ENCODE results near the gene LANCL3.

GRCh38 chrX:37679230-37679629 lies 107.8 kb downstream of the LANCL3 start:
- TF ChIP-seq CTCF (IDR thresholded peaks at IDR 0.05): no peak
- no peak for TF ChIP-seq POLR2A (IDR thresholded peaks at IDR 0.05)
- TF ChIP-seq EP300 (IDR thresholded peaks at IDR 0.05): no peak
- TF ChIP-seq POLR2AphosphoS5 (IDR thresholded peaks at IDR 0.05): no peak
